PC-3 (cell line): ENCODE data around the gene CASKIN2.

Experiments used
- EZH2 ChIP-seq: fragments of 300-600 bp; sonication (generic); IDR thresholded peaks from one replicate; pipeline ENCODE4 v1.6.1; 2017; ENCODE audit warnings: antibody characterized with exemption, mild to moderate bottlenecking, low read length; ENCODE audit not compliant: unreplicated experiment
- TF ChIP-seq, protein P1 (sequence below): fragments of 300-600 bp; sonication (generic); conservative IDR thresholded peaks from 2 replicates; pipeline ENCODE4 v1.5.1; 2017; ENCODE audit warnings: antibody characterized with exemption, low read depth, mild to moderate bottlenecking, low read length

DNA sequence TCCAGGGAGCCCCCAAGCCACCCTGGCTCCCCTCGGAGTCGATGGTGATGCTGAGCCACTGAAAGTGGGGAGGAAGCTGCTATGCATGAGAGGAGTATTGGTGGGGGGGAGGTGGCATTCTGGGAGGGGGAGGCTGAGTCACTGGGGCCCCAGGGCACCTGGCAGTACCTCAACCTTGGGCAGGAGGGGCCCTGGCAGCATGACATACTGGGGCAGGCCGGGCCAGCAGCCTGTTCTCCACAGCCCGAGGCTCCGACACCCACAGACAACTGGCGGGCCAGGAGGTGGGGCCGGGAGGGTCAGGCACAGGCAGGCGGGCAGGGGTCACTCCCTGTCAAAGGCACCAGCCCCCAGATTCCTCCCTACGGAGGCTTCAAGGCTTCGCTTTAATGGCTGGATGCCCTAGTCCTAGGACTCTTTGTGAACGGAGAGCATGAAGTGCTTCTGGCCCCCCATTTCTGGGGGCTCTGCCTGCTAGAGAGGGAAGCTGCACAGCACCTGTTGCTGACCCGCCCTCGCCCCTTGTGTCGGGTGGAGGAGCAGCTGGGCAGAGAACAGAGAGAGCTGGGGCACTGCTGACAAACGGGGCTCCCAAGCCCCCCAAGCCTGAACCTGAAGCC is 928 bp downstream of the CASKIN2 start:
- TF ChIP-seq, protein P1, sequence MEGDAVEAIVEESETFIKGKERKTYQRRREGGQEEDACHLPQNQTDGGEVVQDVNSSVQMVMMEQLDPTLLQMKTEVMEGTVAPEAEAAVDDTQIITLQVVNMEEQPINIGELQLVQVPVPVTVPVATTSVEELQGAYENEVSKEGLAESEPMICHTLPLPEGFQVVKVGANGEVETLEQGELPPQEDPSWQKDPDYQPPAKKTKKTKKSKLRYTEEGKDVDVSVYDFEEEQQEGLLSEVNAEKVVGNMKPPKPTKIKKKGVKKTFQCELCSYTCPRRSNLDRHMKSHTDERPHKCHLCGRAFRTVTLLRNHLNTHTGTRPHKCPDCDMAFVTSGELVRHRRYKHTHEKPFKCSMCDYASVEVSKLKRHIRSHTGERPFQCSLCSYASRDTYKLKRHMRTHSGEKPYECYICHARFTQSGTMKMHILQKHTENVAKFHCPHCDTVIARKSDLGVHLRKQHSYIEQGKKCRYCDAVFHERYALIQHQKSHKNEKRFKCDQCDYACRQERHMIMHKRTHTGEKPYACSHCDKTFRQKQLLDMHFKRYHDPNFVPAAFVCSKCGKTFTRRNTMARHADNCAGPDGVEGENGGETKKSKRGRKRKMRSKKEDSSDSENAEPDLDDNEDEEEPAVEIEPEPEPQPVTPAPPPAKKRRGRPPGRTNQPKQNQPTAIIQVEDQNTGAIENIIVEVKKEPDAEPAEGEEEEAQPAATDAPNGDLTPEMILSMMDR, result no peak
- TF ChIP-seq EZH2, result no peak
